HepG2 (cell line): ENCODE results near the gene NGRN. TPM values are rescaled to one million over a fixed set of nuclear protein-coding genes. Genes with fewer than 3 reads are reported as not detected.

Experiments
- GFI1 ChIP-seq: sonication (generic); formaldehyde crosslinking; IDR thresholded peaks from 2 replicates; pipeline ENCODE4 v1.5.0; 2020; ENCODE audit warnings: missing genetic modification reagents, mild to moderate bottlenecking, borderline replicate concordance
- GTF2F1 ChIP-seq: fragments of 150-350 bp; IDR thresholded peaks from 2 replicates; pipeline ENCODE4 v1.6.1; 2014; ENCODE audit warnings: low read length
- HMGXB3 ChIP-seq: sonication (generic); formaldehyde crosslinking; IDR thresholded peaks from 2 replicates; pipeline ENCODE4 v1.4.0; 2020; ENCODE audit warnings: missing genetic modification reagents, borderline replicate concordance
- HNF4G ChIP-seq, 2 experiments: sonication (generic) in 1 of 2; formaldehyde crosslinking in 1 of 2; IDR thresholded peaks; 2 replicates each; pipeline versions ENCODE4 v1.4.0 to v1.6.1; 2011 to 2020; ENCODE audit warnings: borderline replicate concordance in 2 of 2, low read depth in 2 of 2, mild to moderate bottlenecking in 2 of 2, low read length in 1 of 2, missing genetic modification reagents in 1 of 2, moderate library complexity in 1 of 2
- LCORL ChIP-seq, 2 experiments: fragments of 450-650 bp in 1 of 2; sonication (generic) in 1 of 2; formaldehyde crosslinking in 1 of 2; IDR thresholded peaks; 2 replicates each; pipeline versions ENCODE4 v1.5.0 to v1.6.1; 2017 to 2020; ENCODE audit warnings: antibody characterized with exemption in 1 of 2, missing genetic modification reagents in 1 of 2
- POLR2AphosphoS2 ChIP-seq: IDR thresholded peaks from 2 replicates; pipeline ENCODE4 v1.6.1; 2011; ENCODE audit warnings: low read depth, low read length, improper control_type of control experiment
- STAT6 ChIP-seq: sonication (generic); formaldehyde crosslinking; IDR thresholded peaks from 2 replicates; pipeline ENCODE4 v1.4.0; 2020; ENCODE audit warnings: missing genetic modification reagents, mild to moderate bottlenecking, borderline replicate concordance
- ZNF776 ChIP-seq: sonication (generic); formaldehyde crosslinking; IDR thresholded peaks from 2 replicates; pipeline ENCODE4 v1.4.0; 2020; ENCODE audit warnings: mild to moderate bottlenecking, missing genetic modification reagents
- polyA plus RNA-seq, 8 experiments: library from polyadenylated mRNA; depleted of rRNA in 3 of 8; stranded (reverse) in 7 of 8; unstranded in 1 of 8; fragments of >200 nt; fragmentation: Illumina TruSeq in 4 of 8; extraction: Trizol in 4 of 8; gene quantifications; 2 replicates each; pipeline versions ENCODE4 v1.2.1 to v1.2.3, GENCODE V29; 2011 to 2016; ENCODE audit warnings: low read depth in 4 of 8, missing spikeins in 1 of 8, mixed read lengths in 1 of 8; ENCODE audit not compliant: insufficient read depth in 1 of 8
- total RNA-seq, 5 experiments: library from RNA; depleted of rRNA; stranded (reverse); fragments of >200 nt; fragmentation: Illumina TruSeq; extraction: Trizol; gene quantifications; 2 replicates each; pipeline ENCODE4 v1.2.3, GENCODE V29; 2016; ENCODE audit warnings: low read depth in 1 of 5
- TF ChIP-seq, protein P1 (sequence below): sonication (generic); formaldehyde crosslinking; IDR thresholded peaks from 2 replicates; pipeline ENCODE4 v1.5.0; 2020; ENCODE audit warnings: mild to moderate bottlenecking, missing genetic modification reagents

NGRN gene
- total and polyA plus RNA-seq, 2 of the 13 experiments (the other 11 are each of a cell fraction or from before 2014, with no cell fraction given), result 39.8 to 63.7 TPM

- TF ChIP-seq, protein P1, sequence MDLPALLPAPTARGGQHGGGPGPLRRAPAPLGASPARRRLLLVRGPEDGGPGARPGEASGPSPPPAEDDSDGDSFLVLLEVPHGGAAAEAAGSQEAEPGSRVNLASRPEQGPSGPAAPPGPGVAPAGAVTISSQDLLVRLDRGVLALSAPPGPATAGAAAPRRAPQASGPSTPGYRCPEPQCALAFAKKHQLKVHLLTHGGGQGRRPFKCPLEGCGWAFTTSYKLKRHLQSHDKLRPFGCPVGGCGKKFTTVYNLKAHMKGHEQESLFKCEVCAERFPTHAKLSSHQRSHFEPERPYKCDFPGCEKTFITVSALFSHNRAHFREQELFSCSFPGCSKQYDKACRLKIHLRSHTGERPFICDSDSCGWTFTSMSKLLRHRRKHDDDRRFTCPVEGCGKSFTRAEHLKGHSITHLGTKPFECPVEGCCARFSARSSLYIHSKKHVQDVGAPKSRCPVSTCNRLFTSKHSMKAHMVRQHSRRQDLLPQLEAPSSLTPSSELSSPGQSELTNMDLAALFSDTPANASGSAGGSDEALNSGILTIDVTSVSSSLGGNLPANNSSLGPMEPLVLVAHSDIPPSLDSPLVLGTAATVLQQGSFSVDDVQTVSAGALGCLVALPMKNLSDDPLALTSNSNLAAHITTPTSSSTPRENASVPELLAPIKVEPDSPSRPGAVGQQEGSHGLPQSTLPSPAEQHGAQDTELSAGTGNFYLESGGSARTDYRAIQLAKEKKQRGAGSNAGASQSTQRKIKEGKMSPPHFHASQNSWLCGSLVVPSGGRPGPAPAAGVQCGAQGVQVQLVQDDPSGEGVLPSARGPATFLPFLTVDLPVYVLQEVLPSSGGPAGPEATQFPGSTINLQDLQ (CRISPR knock-in tag), result peak; percentile 65; the same call in 1 of the 2 replicates
- TF ChIP-seq STAT6 (CRISPR knock-in tag) (0 out of 2 replicates have a peak, but pooled peaks have one; percentile 36), POLR2AphosphoS2 (no peak), HNF4G (IDR thresholded peaks at IDR 0.05; ENCODE audit: borderline replicate concordance, low read depth, low read length) (no peak), HNF4G (CRISPR knock-in tag; IDR thresholded peaks at IDR 0.05; ENCODE audit: borderline replicate concordance, low read depth) (no peak; the same call in 1 of the 2 replicates), GTF2F1 (no peak), ZNF776 (CRISPR knock-in tag) (no peak; the same call in 1 of the 2 replicates), HMGXB3 (CRISPR knock-in tag) (no peak), GFI1 (CRISPR knock-in tag) (peak; percentile 71; the same call in 1 of the 2 replicates), LCORL (IDR thresholded peaks at IDR 0.05) (no peak), LCORL (CRISPR knock-in tag; IDR thresholded peaks at IDR 0.05) (peak; percentile 44; the same call in 1 of the 2 replicates)
Measured at GRCh38 chr15:90265271-90266060, at the start of gene NGRN (continued).
